ENCODE measurements around the gene TRAPPC2L. TPM values are rescaled to one million over a fixed set of nuclear protein-coding genes. Genes with fewer than 3 reads are reported as not detected.

TRAPPC2L gene
- total and polyA plus RNA-seq, 2 donors, result 49.1 to 54.1 TPM

DNA sequence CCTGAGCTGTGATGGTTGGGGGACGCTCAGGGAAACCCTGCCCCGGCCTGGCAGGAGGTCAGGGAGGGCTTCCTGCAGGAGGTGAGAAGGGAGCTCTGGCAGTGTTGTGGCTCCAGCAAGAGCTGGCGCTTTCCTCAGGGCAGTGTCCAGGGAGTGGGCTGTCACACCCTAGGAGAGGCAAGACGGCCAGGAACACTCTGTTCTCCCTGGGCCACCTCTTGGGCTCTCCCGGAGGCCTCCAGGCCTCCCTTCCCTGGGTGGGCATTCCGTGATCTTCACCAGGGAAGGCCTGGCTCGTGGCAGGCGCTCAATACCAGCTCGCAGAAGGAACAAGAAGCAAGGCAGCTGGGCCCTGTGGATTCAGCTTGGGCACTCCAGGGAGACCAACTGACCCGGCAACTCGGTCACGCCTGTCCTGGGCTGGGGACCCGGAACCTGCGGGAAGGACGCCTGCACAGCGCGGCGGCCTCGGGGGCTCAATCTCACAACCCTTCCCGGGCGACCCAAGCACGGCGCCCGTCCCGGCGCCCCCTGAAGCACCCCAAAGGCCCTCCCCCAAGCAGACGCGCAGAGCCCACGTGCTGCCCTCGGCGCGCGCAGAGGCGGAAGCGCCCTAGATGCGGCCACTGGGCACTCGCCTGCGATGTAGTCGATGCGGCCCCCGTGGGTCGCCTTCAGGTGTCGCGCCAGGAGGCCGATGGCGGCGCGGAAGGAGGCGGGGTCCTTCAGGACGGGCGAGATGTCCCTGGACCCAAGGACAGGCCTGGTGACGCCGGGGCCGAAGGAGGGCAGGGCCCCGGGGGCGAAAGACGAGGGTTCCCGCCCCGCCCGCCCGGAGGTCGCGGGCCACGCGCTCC is 45.8 kb upstream of the TRAPPC2L start:
- DNase-seq (ENCODE audit: low read depth in 6 of 9, low spot score in 9 of 9), result peak in 5 of 9 donors; percentile 72 to 89 (median 82)
- H3K36me3 ChIP-seq (ENCODE audit: control insufficient read depth in 2 of 2, insufficient read depth in 2 of 2, low read length in 1 of 2), result peaks cover 37 to 41% of the 10 kb centered on the region in 2 donors
- H3K27ac ChIP-seq (ENCODE audit: low read depth in 1 of 2, low read length in 1 of 2), result peak overlapping the region; percentile 87 to 90
- peak overlapping the region; percentile 74 to 84 for H3K4me3 ChIP-seq (ENCODE audit: low read length in 2 of 2)
- H3K9me3 ChIP-seq (ENCODE audit: control insufficient read depth in 2 of 2, insufficient read depth in 1 of 2, low read length in 1 of 2), result peaks cover 0 to 10% of the 10 kb centered on the region in 2 donors
- WGBS, result 3% methylated on average over 65 of the region's 65 CpGs
- no peaks in the 10 kb centered on the region for H3K27me3 ChIP-seq (ENCODE audit: control insufficient read depth in 2 of 2, insufficient read depth in 1 of 2, low read length in 1 of 2)
- H3K4me1 ChIP-seq (ENCODE audit: control insufficient read depth in 2 of 2, insufficient read depth in 2 of 2, low read length in 2 of 2), result peaks cover 16 to 34% of the 10 kb centered on the region in 2 donors

DNA sequence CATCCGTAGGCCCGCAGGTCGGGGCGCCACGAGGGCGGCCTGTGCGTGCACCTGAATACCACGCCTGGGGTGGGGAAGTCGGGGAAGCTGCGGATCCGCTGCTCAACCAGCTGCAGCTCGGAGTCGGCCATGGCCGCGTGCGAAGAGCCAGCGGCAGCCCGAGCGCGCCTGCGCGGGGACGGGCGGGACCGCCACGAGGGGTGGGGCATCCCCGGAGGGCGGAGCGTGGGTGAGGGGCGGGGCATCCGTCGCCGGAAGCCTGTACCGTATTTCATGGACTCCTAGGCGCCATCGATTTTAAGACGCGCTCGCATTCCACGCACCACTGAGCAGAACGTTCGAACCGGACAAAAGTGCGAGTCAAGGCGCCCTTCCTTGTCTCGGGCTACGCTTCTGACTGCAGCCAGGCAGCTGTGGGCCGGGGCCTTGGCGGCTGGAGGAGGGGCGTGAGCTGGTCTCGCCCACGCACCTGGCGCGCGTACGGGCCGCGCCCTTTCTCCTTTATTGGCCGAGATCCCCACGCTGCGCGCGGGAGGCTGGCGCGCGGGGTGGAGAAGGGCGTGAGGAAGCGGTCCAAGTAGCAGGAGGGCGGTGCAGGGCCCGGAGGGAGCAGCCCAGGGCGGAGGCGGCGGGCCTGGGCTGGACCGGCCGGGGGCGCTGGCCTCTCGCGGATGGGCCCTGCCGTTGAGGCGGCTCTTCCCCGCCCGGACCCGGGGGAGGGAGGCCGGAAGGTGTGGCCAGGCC is 45.0 kb upstream of the TRAPPC2L start, which contains the start of gene APRT:
APRT (minus strand) TSS at position 160 of the 744 bp plus-strand sequence; CDS start at position 131, 29 bp downstream.
- Histone ChIP-seq H3K9me3 (ENCODE audit: control insufficient read depth in 2 of 2, insufficient read depth in 1 of 2, low read length in 1 of 2) (peaks cover 0 to 12% of the 10 kb centered on the region in 2 donors), H3K4me3 (ENCODE audit: low read length in 2 of 2) (peak within 1 kb of the TSS; percentile 74 to 84), H3K27ac (ENCODE audit: low read depth in 1 of 2, low read length in 1 of 2) (peak within 1 kb of the TSS; percentile 90 to 92), H3K4me1 (ENCODE audit: control insufficient read depth in 2 of 2, insufficient read depth in 2 of 2, low read length in 2 of 2) (peaks cover 16 to 37% of the 10 kb centered on the region in 2 donors), H3K36me3 (ENCODE audit: control insufficient read depth in 2 of 2, insufficient read depth in 2 of 2, low read length in 1 of 2) (peaks cover 33% of the 10 kb centered on the region in 2 donors), H3K27me3 (ENCODE audit: control insufficient read depth in 2 of 2, insufficient read depth in 1 of 2, low read length in 1 of 2) (no peaks in the 10 kb centered on the region)
- DNase-seq (ENCODE audit: low read depth in 6 of 9, low spot score in 9 of 9), result peak in 7 of 9 donors; percentile 83 to 95 (median 90)
- under 1% methylated on average over 84 of the region's 84 CpGs for WGBS

DNA sequence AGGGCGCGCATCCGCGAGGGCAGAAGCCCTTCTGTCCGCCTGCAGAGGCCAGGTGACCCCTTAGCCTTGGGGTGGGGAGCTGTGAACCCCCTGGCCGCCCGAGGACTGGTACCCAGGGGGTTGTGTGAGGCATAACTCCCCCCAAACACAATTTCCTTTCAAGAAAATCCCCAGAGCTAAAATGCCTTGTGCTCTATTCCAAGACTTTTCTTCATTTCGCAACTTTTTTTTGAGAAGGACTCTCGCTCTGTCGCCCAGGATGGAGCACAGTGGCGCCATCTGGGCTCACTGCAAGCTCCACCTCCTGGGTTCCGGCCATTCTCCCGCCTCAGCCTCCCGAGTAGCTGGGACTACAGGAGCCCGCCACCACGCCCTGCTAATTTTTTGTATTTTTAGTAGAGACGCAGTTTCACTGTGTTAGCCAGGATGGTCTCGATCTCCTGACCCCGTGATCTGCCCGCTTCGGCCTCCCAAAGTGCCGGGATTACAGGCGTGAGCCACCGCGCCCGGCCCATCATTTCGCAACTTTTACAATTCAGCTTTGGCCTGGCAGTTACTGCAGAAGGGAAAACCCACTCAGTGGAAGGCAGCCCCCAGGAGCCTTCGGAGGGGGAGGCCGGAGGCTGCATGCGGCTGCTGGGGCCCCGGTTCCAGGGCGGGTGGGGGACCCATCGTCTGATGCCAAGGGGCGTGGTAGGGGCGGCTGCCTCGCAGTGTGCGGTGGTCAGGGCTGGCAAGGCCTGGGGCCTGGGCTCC is 44.2 kb upstream of the TRAPPC2L start:
- Histone ChIP-seq H3K27me3 (ENCODE audit: control insufficient read depth in 2 of 2, insufficient read depth in 1 of 2, low read length in 1 of 2) (no peaks in the 10 kb centered on the region), H3K4me1 (ENCODE audit: control insufficient read depth in 2 of 2, insufficient read depth in 2 of 2, low read length in 2 of 2) (peaks cover 16 to 37% of the 10 kb centered on the region in 2 donors), H3K36me3 (ENCODE audit: control insufficient read depth in 2 of 2, insufficient read depth in 2 of 2, low read length in 1 of 2) (peaks cover 26 to 27% of the 10 kb centered on the region in 2 donors), H3K4me3 (ENCODE audit: low read length in 2 of 2) (peak overlapping the region; percentile 74 to 84), H3K9me3 (ENCODE audit: control insufficient read depth in 2 of 2, insufficient read depth in 1 of 2, low read length in 1 of 2) (peaks cover 0 to 8% of the 10 kb centered on the region in 2 donors), H3K27ac (ENCODE audit: low read depth in 1 of 2, low read length in 1 of 2) (peak overlapping the region; percentile 74 to 90)
- peak in 1 of 9 donors; percentile 49 for DNase-seq (ENCODE audit: low read depth in 6 of 9, low spot score in 9 of 9)
- WGBS, result 56% methylated on average over 37 of the region's 37 CpGs

DNA sequence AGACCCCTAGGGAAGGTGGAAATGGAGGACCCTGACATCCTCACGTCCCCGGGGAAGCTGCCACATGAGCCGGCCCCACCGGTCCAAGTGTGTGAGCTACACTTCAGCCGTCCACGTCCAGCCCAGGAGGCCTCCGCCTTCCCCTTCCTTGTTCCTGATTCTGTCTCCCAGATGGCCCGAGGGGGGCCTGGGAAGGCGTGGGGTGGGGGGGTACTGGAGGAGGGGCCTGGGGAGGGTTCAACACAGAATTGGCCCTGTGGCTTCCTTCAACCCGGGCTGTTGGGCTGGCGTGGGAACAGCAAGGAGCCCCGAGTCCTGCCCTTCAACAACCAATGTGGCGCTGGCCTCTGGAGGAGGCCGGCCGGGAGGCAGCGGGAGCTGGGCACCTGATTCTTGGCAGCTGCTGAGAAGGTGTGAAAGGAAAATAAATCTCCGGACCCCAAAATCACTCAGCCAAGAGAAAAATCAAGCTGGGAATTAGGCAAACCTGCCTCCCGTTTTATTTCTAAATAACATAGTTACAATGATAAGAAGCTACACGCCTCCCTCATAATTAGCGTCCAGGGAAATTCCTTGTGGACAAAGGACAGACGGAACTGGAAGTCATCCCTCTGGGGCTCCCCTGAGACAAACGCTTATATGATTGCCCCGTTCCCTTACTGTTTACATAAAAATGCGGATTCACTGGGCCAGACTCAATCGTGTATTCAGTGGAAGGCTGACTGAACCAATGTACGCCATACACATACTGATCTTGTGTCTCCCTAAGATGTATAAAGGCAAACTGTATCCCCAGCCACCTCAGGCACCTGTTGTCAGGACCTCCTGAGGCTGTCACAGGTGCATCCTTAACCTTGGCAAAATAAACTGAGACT is 43.4 kb upstream of the TRAPPC2L start:
- Histone ChIP-seq H3K4me1 (ENCODE audit: control insufficient read depth in 2 of 2, insufficient read depth in 2 of 2, low read length in 2 of 2) (peaks cover 16 to 39% of the 10 kb centered on the region in 2 donors), H3K27me3 (ENCODE audit: control insufficient read depth in 2 of 2, insufficient read depth in 1 of 2, low read length in 1 of 2) (no peaks in the 10 kb centered on the region), H3K4me3 (ENCODE audit: low read length in 2 of 2) (no peak overlapping the region), H3K9me3 (ENCODE audit: control insufficient read depth in 2 of 2, insufficient read depth in 1 of 2, low read length in 1 of 2) (peaks cover 0 to 8% of the 10 kb centered on the region in 2 donors), H3K27ac (ENCODE audit: low read depth in 1 of 2, low read length in 1 of 2) (no peak overlapping the region), H3K36me3 (ENCODE audit: control insufficient read depth in 2 of 2, insufficient read depth in 2 of 2, low read length in 1 of 2) (peaks cover 17 to 21% of the 10 kb centered on the region in 2 donors)
- no peak for DNase-seq (ENCODE audit: low read depth in 6 of 9, low spot score in 9 of 9)
- 90% methylated on average over 26 of the region's 26 CpGs for WGBS

DNA sequence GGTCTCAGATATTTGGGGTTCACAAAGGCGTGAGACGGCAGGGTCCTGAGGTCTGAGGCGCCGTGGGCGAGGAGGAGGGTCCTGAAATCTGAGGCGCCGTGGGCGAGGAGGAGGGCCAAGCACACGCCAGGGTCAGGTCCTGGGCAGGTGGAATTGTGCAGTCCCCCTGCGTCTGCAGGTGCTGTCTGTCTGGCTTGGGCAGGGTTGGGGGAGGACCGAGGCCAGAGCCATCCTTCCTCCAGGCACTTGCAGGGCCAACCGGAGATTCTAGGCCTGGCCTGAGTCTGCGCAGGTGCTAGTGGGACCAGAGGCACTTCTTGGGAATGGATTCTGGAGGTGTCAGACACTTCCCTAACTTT is 42.8 kb upstream of the TRAPPC2L start:
- no peak for DNase-seq (ENCODE audit: low read depth in 6 of 9, low spot score in 9 of 9)
- peaks cover 12 to 14% of the 10 kb centered on the region in 2 donors for H3K36me3 ChIP-seq (ENCODE audit: control insufficient read depth in 2 of 2, insufficient read depth in 2 of 2, low read length in 1 of 2)
- no peak overlapping the region for H3K4me3 ChIP-seq (ENCODE audit: low read length in 2 of 2)
- H3K4me1 ChIP-seq (ENCODE audit: control insufficient read depth in 2 of 2, insufficient read depth in 2 of 2, low read length in 2 of 2), result peaks cover 16 to 39% of the 10 kb centered on the region in 2 donors
- WGBS, result 90% methylated on average over 13 of the region's 13 CpGs
- peaks cover 0 to 8% of the 10 kb centered on the region in 2 donors for H3K9me3 ChIP-seq (ENCODE audit: control insufficient read depth in 2 of 2, insufficient read depth in 1 of 2, low read length in 1 of 2)
- H3K27ac ChIP-seq (ENCODE audit: low read depth in 1 of 2, low read length in 1 of 2), result no peak overlapping the region
- H3K27me3 ChIP-seq (ENCODE audit: control insufficient read depth in 2 of 2, insufficient read depth in 1 of 2, low read length in 1 of 2), result no peaks in the 10 kb centered on the region

DNA sequence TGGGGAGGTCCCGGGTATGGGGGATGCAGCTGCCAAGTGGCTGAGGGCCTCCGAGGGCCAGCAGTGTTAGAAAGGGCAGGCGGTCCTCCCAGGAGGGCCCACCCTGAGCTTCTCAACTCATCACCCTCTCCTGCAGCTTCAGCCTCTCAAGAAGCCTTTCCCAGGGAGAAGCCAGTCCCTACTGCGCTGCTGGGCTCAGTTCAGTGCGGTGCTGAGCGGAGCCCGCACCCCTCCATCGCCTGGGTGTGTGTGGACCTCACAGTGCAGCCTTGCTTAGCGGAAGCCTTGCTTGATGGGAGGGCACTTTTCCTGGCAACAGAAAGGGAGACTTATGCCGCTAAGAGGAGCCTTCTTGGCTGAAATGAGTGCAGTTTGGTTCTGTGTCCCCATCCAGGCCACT is 41.7 kb upstream of the TRAPPC2L start:
- no peak overlapping the region for H3K4me3 ChIP-seq (ENCODE audit: low read length in 2 of 2)
- WGBS, result 97% methylated on average over 10 of the region's 10 CpGs
- no peak overlapping the region for H3K27ac ChIP-seq (ENCODE audit: low read depth in 1 of 2, low read length in 1 of 2)
- H3K9me3 ChIP-seq (ENCODE audit: control insufficient read depth in 2 of 2, insufficient read depth in 1 of 2, low read length in 1 of 2), result peaks cover 0 to 8% of the 10 kb centered on the region in 2 donors
- no peaks in the 10 kb centered on the region for H3K27me3 ChIP-seq (ENCODE audit: control insufficient read depth in 2 of 2, insufficient read depth in 1 of 2, low read length in 1 of 2)
- peaks cover 15 to 29% of the 10 kb centered on the region in 2 donors for H3K4me1 ChIP-seq (ENCODE audit: control insufficient read depth in 2 of 2, insufficient read depth in 2 of 2, low read length in 2 of 2)
- no peak for DNase-seq (ENCODE audit: low read depth in 6 of 9, low spot score in 9 of 9)
- H3K36me3 ChIP-seq (ENCODE audit: control insufficient read depth in 2 of 2, insufficient read depth in 2 of 2, low read length in 1 of 2), result peaks cover 1 to 5% of the 10 kb centered on the region in 2 donors

DNA sequence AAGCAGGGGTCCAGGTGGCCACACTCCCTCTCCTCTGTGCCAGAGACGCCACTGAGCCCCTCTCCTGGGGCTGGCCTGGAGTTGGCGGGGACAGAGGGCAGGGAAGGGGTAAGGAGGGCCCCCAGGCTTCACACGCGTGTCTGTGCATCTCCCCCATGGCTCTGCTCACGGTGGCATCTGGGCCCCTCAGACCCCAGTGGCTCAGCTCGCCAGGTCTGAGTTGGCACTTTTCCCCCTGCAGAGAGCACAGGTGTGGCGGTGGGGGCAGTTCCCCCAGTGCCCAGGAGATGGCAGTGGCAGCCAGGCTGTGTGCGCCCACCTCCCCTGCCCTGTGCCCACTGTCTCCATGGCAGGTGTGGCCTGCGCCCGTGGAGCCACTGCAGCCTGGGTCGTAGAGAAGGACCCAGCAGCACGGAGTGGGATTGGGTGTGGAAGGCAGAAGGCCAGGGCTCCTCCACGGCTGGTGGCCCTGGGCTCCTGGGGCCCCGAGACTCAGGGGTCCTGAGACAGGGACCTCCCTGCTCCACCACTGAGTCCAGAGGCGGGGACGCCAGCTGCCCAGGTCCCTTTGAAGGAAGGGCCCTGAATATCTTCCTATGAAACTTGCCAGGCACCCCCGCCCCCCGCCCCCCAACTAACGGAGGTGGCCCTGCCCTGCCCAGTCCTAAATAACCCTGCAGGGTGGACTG is 40.9 kb upstream of the TRAPPC2L start:
- no peak overlapping the region for H3K27ac ChIP-seq (ENCODE audit: low read depth in 1 of 2, low read length in 1 of 2)
- no peaks in the 10 kb centered on the region for H3K27me3 ChIP-seq (ENCODE audit: control insufficient read depth in 2 of 2, insufficient read depth in 1 of 2, low read length in 1 of 2)
- peaks cover 0 to 8% of the 10 kb centered on the region in 2 donors for H3K9me3 ChIP-seq (ENCODE audit: control insufficient read depth in 2 of 2, insufficient read depth in 1 of 2, low read length in 1 of 2)
- 50% methylated on average over 19 of the region's 19 CpGs for WGBS
- peak in 2 of 9 donors; percentile 75 to 80 for DNase-seq (ENCODE audit: low read depth in 6 of 9, low spot score in 9 of 9)
- H3K4me1 ChIP-seq (ENCODE audit: control insufficient read depth in 2 of 2, insufficient read depth in 2 of 2, low read length in 2 of 2), result peaks cover 8 to 21% of the 10 kb centered on the region in 2 donors
- no peak overlapping the region for H3K4me3 ChIP-seq (ENCODE audit: low read length in 2 of 2)
- peaks cover 0 to 5% of the 10 kb centered on the region in 2 donors for H3K36me3 ChIP-seq (ENCODE audit: control insufficient read depth in 2 of 2, insufficient read depth in 2 of 2, low read length in 1 of 2)

Measured in thymus (tissue), 11 donors.